HEK293T (cell line): ENCODE results near the gene MNAT1.

Experiments
- BHLHE40 ChIP-seq: fragments of 450-650 bp; IDR thresholded peaks from 2 replicates; pipeline ENCODE4 v1.6.1; 2016; ENCODE audit warnings: mild to moderate bottlenecking, moderate library complexity, borderline replicate concordance
- CTBP1 ChIP-seq: fragments of 450-650 bp; IDR thresholded peaks from 2 replicates; pipeline ENCODE4 v1.6.1; 2016; ENCODE audit warnings: borderline replicate concordance
- FOXA1 ChIP-seq: fragments of 450-650 bp; IDR thresholded peaks from 2 replicates; pipeline ENCODE4 v1.6.1; 2016; ENCODE audit warnings: mild to moderate bottlenecking
- FOXK2 ChIP-seq: fragments of 450-650 bp; IDR thresholded peaks from 2 replicates; pipeline ENCODE4 v1.6.1; 2016; ENCODE audit warnings: mild to moderate bottlenecking
- FOXM1 ChIP-seq: fragments of 450-650 bp; IDR thresholded peaks from 2 replicates; pipeline ENCODE4 v1.6.1; 2017; ENCODE audit warnings: mild to moderate bottlenecking, borderline replicate concordance
- SP1 ChIP-seq: fragments of 450-650 bp; IDR thresholded peaks from 2 replicates; pipeline ENCODE4 v1.6.1; 2017

DNA sequence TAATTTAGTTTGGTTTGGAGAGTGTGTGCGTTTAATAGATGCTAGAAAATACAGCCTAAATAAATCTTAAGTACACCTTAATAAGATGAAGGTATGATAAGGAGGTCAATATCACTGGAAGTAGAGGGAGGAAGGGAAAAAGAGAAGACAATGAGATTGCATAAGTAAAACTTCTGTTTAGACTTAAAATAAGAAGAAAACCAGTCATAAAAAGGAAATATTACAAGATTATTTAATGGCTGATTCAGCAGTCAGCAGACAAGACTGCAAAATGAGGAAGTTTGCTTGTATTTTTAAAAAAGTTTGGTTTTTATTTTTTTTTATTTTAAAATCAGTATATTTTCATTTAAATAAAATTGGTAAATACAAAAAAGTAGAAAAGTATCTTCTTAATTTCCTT, 249.6 kb downstream of the MNAT1 start:
- no peak for TF ChIP-seq BHLHE40
- no peak for TF ChIP-seq FOXA1
- no peak for TF ChIP-seq CTBP1
- TF ChIP-seq FOXK2: no peak
- TF ChIP-seq SP1: no peak
- no peak for TF ChIP-seq FOXM1
